Erythroblast (primary cell): Measurements from ENCODE around the gene AGFG2.

Source experiments
- GATA1 ChIP-seq: IDR thresholded peaks from 2 replicates; pipeline ENCODE4 v1.6.1; 2011; ENCODE audit warnings: low read depth, mild to moderate bottlenecking, control low read depth, low read length, moderate library complexity
- POLR2A ChIP-seq: IDR thresholded peaks from 2 replicates; pipeline ENCODE4 v1.6.1; 2011; ENCODE audit warnings: mild to moderate bottlenecking, low read length

DNA sequence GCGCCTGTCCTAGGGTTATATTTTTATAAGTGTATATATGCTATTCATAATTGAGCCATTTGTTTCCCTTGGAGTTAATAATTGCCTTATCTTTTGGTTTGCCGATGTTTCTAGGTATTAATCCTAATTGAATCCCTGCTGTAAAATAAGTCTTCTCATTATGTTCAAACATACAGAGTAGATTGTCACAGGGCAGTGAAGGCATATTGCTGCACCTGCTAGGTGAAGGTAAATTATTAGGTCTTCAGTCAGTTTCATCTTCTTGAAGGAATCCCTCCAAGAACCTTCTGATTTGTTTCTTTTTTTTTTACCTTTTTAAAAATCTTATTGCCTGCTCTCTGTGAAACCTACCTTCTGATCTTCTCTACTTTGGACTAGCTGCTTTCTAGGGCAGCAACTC is 17.9 kb upstream of the AGFG2 start:
- TF ChIP-seq POLR2A (no peak), GATA1 (no peak)
